ENCODE results near the gene SMAD6. TPM values are rescaled to one million over a fixed set of nuclear protein-coding genes. Genes with fewer than 3 reads are reported as not detected.

Gene SMAD6
- total RNA-seq, 2 experiments from 2014 or later = 0.07 to 0.24 TPM

GRCh38 chr15:66783314-66783713 is 81.3 kb downstream of the SMAD6 start:
- Mint-ChIP-seq H3K36me3 (no peaks in the 10 kb centered on the region), H3K9me3 (no peaks in the 10 kb centered on the region), H3K27me3 (no peaks in the 10 kb centered on the region), H3K27ac (no peak overlapping the region), H3K4me3 (no peak overlapping the region), H3K4me1 (ENCODE audit: low read depth) (no peaks in the 10 kb centered on the region)
- CTCF ChIA-PET = no interaction called here
- POLR2A ChIA-PET = no interaction called here
- intact Hi-C loops (cut with micrococcal nuclease) = no loop called here
- DNase-seq = no peak

- intact Hi-C loops (cut with micrococcal nuclease) = no loop called here
- CTCF ChIA-PET = no interaction called here
Observed at GRCh38 chr15:66783725-66784124, 81.7 kb downstream of the SMAD6 start.

GRCh38 chr15:66784174-66784573 is 82.1 kb downstream of the SMAD6 start:
- Mint-ChIP-seq H3K4me1 (ENCODE audit: low read depth) (no peaks in the 10 kb centered on the region), H3K4me3 (no peak overlapping the region), H3K9me3 (no peaks in the 10 kb centered on the region), H3K27ac (no peak overlapping the region), H3K36me3 (no peaks in the 10 kb centered on the region), H3K27me3 (no peaks in the 10 kb centered on the region)
- intact Hi-C loops (cut with micrococcal nuclease) = no loop called here
- no peak for DNase-seq
- CTCF ChIA-PET = no interaction called here
- POLR2A ChIA-PET = no interaction called here

More at GRCh38 chr15:66783725-66784124, 81.7 kb downstream of the SMAD6 start:
- Mint-ChIP-seq H3K27me3 (no peaks in the 10 kb centered on the region), H3K9me3 (no peaks in the 10 kb centered on the region), H3K27ac (no peak overlapping the region), H3K4me3 (no peak overlapping the region), H3K36me3 (no peaks in the 10 kb centered on the region), H3K4me1 (ENCODE audit: low read depth) (no peaks in the 10 kb centered on the region)
- no peak for DNase-seq
- POLR2A ChIA-PET = no interaction called here

- ChIA-PET CTCF (interaction anchor here (1.1 kb wide), 1 partner anchor 65 kb away, joined by 4 read pairs; no protein-coding TSS in a partner anchor), POLR2A (no interaction called here)
- Mint-ChIP-seq H3K9me3 (no peaks in the 10 kb centered on the region), H3K27ac (no peak overlapping the region), H3K4me1 (ENCODE audit: low read depth) (no peaks in the 10 kb centered on the region), H3K27me3 (no peaks in the 10 kb centered on the region), H3K36me3 (no peaks in the 10 kb centered on the region), H3K4me3 (no peak overlapping the region)
- intact Hi-C loops (cut with micrococcal nuclease) = no loop called here
- DNase-seq = no peak
Observed at GRCh38 chr15:66785637-66786036, 83.6 kb downstream of the SMAD6 start.

- intact Hi-C loops (cut with micrococcal nuclease) = no loop called here
- no peak for DNase-seq
- no peak overlapping the region for H3K27ac Mint-ChIP-seq
- no peaks in the 10 kb centered on the region for H3K4me1 Mint-ChIP-seq (ENCODE audit: low read depth)
- H3K4me3 Mint-ChIP-seq = no peak overlapping the region
- H3K36me3 Mint-ChIP-seq = no peaks in the 10 kb centered on the region
- H3K27me3 Mint-ChIP-seq = no peaks in the 10 kb centered on the region
- CTCF ChIA-PET = no interaction called here
- H3K9me3 Mint-ChIP-seq = no peaks in the 10 kb centered on the region
- POLR2A ChIA-PET = no interaction called here
Observed at GRCh38 chr15:66786222-66786621, 84.2 kb downstream of the SMAD6 start.

GRCh38 chr15:66786708-66787488 is 84.9 kb downstream of the SMAD6 start:
- POLR2A ChIA-PET = no interaction called here
- no peaks in the 10 kb centered on the region for H3K9me3 Mint-ChIP-seq
- intact Hi-C loops (cut with micrococcal nuclease) = no loop called here
- no peak for DNase-seq
- H3K27ac Mint-ChIP-seq = no peak overlapping the region
- H3K27me3 Mint-ChIP-seq = no peaks in the 10 kb centered on the region
- H3K4me3 Mint-ChIP-seq = no peak overlapping the region
- CTCF ChIA-PET = no interaction called here
- no peaks in the 10 kb centered on the region for H3K4me1 Mint-ChIP-seq (ENCODE audit: low read depth)
- no peaks in the 10 kb centered on the region for H3K36me3 Mint-ChIP-seq

GRCh38 chr15:66787489-66787871 is 85.4 kb downstream of the SMAD6 start:
- no peak for DNase-seq
- POLR2A ChIA-PET = no interaction called here
- no peaks in the 10 kb centered on the region for H3K36me3 Mint-ChIP-seq
- H3K4me1 Mint-ChIP-seq (ENCODE audit: low read depth) = no peaks in the 10 kb centered on the region
- no peak overlapping the region for H3K4me3 Mint-ChIP-seq
- no peaks in the 10 kb centered on the region for H3K27me3 Mint-ChIP-seq
- H3K9me3 Mint-ChIP-seq = no peaks in the 10 kb centered on the region
- intact Hi-C loops (cut with micrococcal nuclease) = no loop called here
- CTCF ChIA-PET = no interaction called here
- H3K27ac Mint-ChIP-seq = no peak overlapping the region

- no peaks in the 10 kb centered on the region for H3K9me3 Mint-ChIP-seq
- H3K36me3 Mint-ChIP-seq = no peaks in the 10 kb centered on the region
- H3K4me3 Mint-ChIP-seq = no peak overlapping the region
- no peak for DNase-seq
- CTCF ChIA-PET = no interaction called here
- POLR2A ChIA-PET = no interaction called here
- no peaks in the 10 kb centered on the region for H3K27me3 Mint-ChIP-seq
- H3K27ac Mint-ChIP-seq = no peak overlapping the region
- H3K4me1 Mint-ChIP-seq (ENCODE audit: low read depth) = no peaks in the 10 kb centered on the region
- intact Hi-C loops (cut with micrococcal nuclease) = no loop called here
Observed at GRCh38 chr15:66788024-66788423, 86.0 kb downstream of the SMAD6 start.

- ChIA-PET CTCF (interaction anchor here (0.6 to 3.7 kb wide), 3 partner anchors 62 to 192 kb away, joined by 3 to 16 read pairs (median 3); no protein-coding TSS in a partner anchor), POLR2A (no interaction called here)
- H3K36me3 Mint-ChIP-seq = no peaks in the 10 kb centered on the region
- intact Hi-C loops (cut with micrococcal nuclease) = no loop called here
- H3K9me3 Mint-ChIP-seq = no peaks in the 10 kb centered on the region
- no peaks in the 10 kb centered on the region for H3K27me3 Mint-ChIP-seq
- no peak for DNase-seq
- H3K4me3 Mint-ChIP-seq = no peak overlapping the region
- no peaks in the 10 kb centered on the region for H3K4me1 Mint-ChIP-seq (ENCODE audit: low read depth)
- no peak overlapping the region for H3K27ac Mint-ChIP-seq
Observed at GRCh38 chr15:66789029-66790025, 87.3 kb downstream of the SMAD6 start.

- CTCF ChIA-PET = no interaction called here
- Mint-ChIP-seq H3K27me3 (no peaks in the 10 kb centered on the region), H3K4me1 (ENCODE audit: low read depth) (no peaks in the 10 kb centered on the region), H3K9me3 (no peaks in the 10 kb centered on the region), H3K36me3 (no peaks in the 10 kb centered on the region), H3K27ac (no peak overlapping the region), H3K4me3 (no peak overlapping the region)
- POLR2A ChIA-PET = no interaction called here
- intact Hi-C loops (cut with micrococcal nuclease) = no loop called here
- no peak for DNase-seq
Observed at GRCh38 chr15:66795851-66796250, 93.8 kb downstream of the SMAD6 start.

- intact Hi-C loops (cut with micrococcal nuclease) = no loop called here
- H3K4me3 Mint-ChIP-seq = no peak overlapping the region
- POLR2A ChIA-PET = no interaction called here
- no peak overlapping the region for H3K27ac Mint-ChIP-seq
- H3K9me3 Mint-ChIP-seq = no peaks in the 10 kb centered on the region
- no peaks in the 10 kb centered on the region for H3K4me1 Mint-ChIP-seq (ENCODE audit: low read depth)
- CTCF ChIA-PET = interaction anchor here (1.1 kb wide), 1 partner anchor 192 kb away, joined by 3 read pairs; no protein-coding TSS in a partner anchor
- H3K27me3 Mint-ChIP-seq = no peaks in the 10 kb centered on the region
- DNase-seq = no peak
- no peaks in the 10 kb centered on the region for H3K36me3 Mint-ChIP-seq
Observed at GRCh38 chr15:66796343-66796742, 94.3 kb downstream of the SMAD6 start.

- H3K9me3 Mint-ChIP-seq = no peaks in the 10 kb centered on the region
- intact Hi-C loops (cut with micrococcal nuclease) = no loop called here
- no peak overlapping the region for H3K4me3 Mint-ChIP-seq
- H3K4me1 Mint-ChIP-seq (ENCODE audit: low read depth) = no peaks in the 10 kb centered on the region
- H3K27me3 Mint-ChIP-seq = no peaks in the 10 kb centered on the region
- DNase-seq = no peak
- POLR2A ChIA-PET = no interaction called here
- no peaks in the 10 kb centered on the region for H3K36me3 Mint-ChIP-seq
- CTCF ChIA-PET = no interaction called here
- no peak overlapping the region for H3K27ac Mint-ChIP-seq
Observed at GRCh38 chr15:66797921-66798320, 95.9 kb downstream of the SMAD6 start.
